Progenitor cell of endocrine pancreas (in vitro differentiated cells): ENCODE data around the gene ACOXL. TPM values are rescaled to one million over a fixed set of nuclear protein-coding genes. Genes with fewer than 3 reads are reported as not detected.

Source experiments
- DNase-seq: peaks from one replicate; pipeline ENCODE4 v3.0.0; 2021; ENCODE audit warnings: low spot score; ENCODE audit not compliant: unreplicated experiment
- H3K27ac Mint-ChIP-seq: 2 replicates; pipeline ENCODE4 v1.8.0; 2021; ENCODE audit warnings: mild to moderate bottlenecking, moderate library complexity, mixed read lengths
- H3K27me3 Mint-ChIP-seq: 2 replicates; pipeline ENCODE4 v1.8.0; 2021; ENCODE audit warnings: mixed read lengths
- H3K36me3 Mint-ChIP-seq: 2 replicates; pipeline ENCODE4 v1.8.0; 2022; ENCODE audit warnings: mixed read lengths; ENCODE audit not compliant: insufficient read depth
- H3K4me1 Mint-ChIP-seq: 2 replicates; pipeline ENCODE4 v1.8.0; 2021; ENCODE audit warnings: low read depth, mixed read lengths
- H3K4me3 Mint-ChIP-seq: 2 replicates; pipeline ENCODE4 v1.8.0; 2021; ENCODE audit warnings: low read depth, mild to moderate bottlenecking, moderate library complexity, mixed read lengths
- H3K9me3 Mint-ChIP-seq: 2 replicates; pipeline ENCODE4 v1.8.0; 2021; ENCODE audit warnings: low read depth, mixed read lengths
- CTCF ChIP-seq: fragments of 200-600 bp; sonication (generic); IDR thresholded peaks from one replicate; pipeline ENCODE4 v1.5.0; 2021; ENCODE audit warnings: antibody characterized with exemption, mild to moderate bottlenecking; ENCODE audit not compliant: unreplicated experiment
- total RNA-seq: library from RNA; stranded (reverse); gene quantifications from 2 replicates; pipeline ENCODE4 v1.2.1, GENCODE V29; 2021

Gene ACOXL
- total RNA-seq, 1 donor from 2014 or later, result 0.19 TPM

GRCh38 chr2:111118981-111119821, 386.8 kb downstream of the ACOXL start:
- no peak for DNase-seq
- peak overlapping the region; percentile 33 for H3K27ac Mint-ChIP-seq
- TF ChIP-seq CTCF, result no peak
- H3K9me3 Mint-ChIP-seq, result no peaks in the 10 kb centered on the region
- peaks cover 2% of the 10 kb centered on the region for H3K36me3 Mint-ChIP-seq
- peak overlapping the region; percentile 72 for H3K4me3 Mint-ChIP-seq
- H3K27me3 Mint-ChIP-seq, result peaks cover 45% of the 10 kb centered on the region
- peaks cover 27% of the 10 kb centered on the region for H3K4me1 Mint-ChIP-seq

GRCh38 chr2:111119822-111120252, 387.5 kb downstream of the ACOXL start:
- Mint-ChIP-seq H3K27ac (no peak overlapping the region), H3K9me3 (no peaks in the 10 kb centered on the region), H3K27me3 (peaks cover 44% of the 10 kb centered on the region), H3K4me3 (peak overlapping the region; percentile 72), H3K4me1 (peaks cover 29% of the 10 kb centered on the region), H3K36me3 (peaks cover 5% of the 10 kb centered on the region)
- TF ChIP-seq CTCF, result no peak
- no peak for DNase-seq

- Mint-ChIP-seq H3K27ac (peak within 1 kb of the TSS; percentile 97), H3K27me3 (peaks cover 44% of the 10 kb centered on the region), H3K36me3 (peaks cover 9% of the 10 kb centered on the region), H3K4me1 (peaks cover 30% of the 10 kb centered on the region), H3K4me3 (peak within 1 kb of the TSS; percentile 87), H3K9me3 (no peaks in the 10 kb centered on the region)
- DNase-seq, result peak; percentile 95
- peak; percentile 48 for TF ChIP-seq CTCF
Observed at GRCh38 chr2:111120253-111121027, 388.1 kb downstream of the ACOXL start, which contains the start of gene BCL2L11. Gene BCL2L11 (plus strand): TSS chr2:111120914. CDS start chr2:111123746, 2,832 bp downstream.

- Mint-ChIP-seq H3K4me3 (peak overlapping the region; percentile 87), H3K36me3 (peaks cover 15% of the 10 kb centered on the region), H3K4me1 (peaks cover 36% of the 10 kb centered on the region), H3K9me3 (no peaks in the 10 kb centered on the region), H3K27ac (peak overlapping the region; percentile 97), H3K27me3 (peaks cover 38% of the 10 kb centered on the region)
- peak; percentile 43 for DNase-seq
- no peak for TF ChIP-seq CTCF
Observed at GRCh38 chr2:111121028-111121827, 388.9 kb downstream of the ACOXL start.
